ENCODE results near the gene GALNT16.
"Not testable (repeated sequence)": the region's sequence is repeated elsewhere in the genome, so short reads cannot be mapped to it uniquely, and the experiment has no call there.

The GALNT16 gene

GRCh38 chr14:69259527-69260189 is at the start of gene GALNT16:
Gene GALNT16 (plus strand): TSS chr14:69260158. CDS start chr14:69260291, 133 bp downstream.
- DNase-seq = no peak

- no peak for DNase-seq
Observed at GRCh38 chr14:69214393-69214792, 45.6 kb upstream of the GALNT16 start.

GRCh38 chr14:69217663-69218062 is 42.3 kb upstream of the GALNT16 start:
- not testable (repeated sequence) for DNase-seq

GRCh38 chr14:69224946-69225345 is 35.0 kb upstream of the GALNT16 start:
- no peak for DNase-seq

GRCh38 chr14:69226178-69226577 is 33.8 kb upstream of the GALNT16 start:
- no peak for DNase-seq

- DNase-seq = no peak
Observed at GRCh38 chr14:69226736-69227135, 33.2 kb upstream of the GALNT16 start.

- DNase-seq = no peak
Observed at GRCh38 chr14:69231486-69231885, 28.5 kb upstream of the GALNT16 start.

GRCh38 chr14:69232388-69232787 is 27.6 kb upstream of the GALNT16 start:
- DNase-seq = no peak

GRCh38 chr14:69234106-69234505 is 25.9 kb upstream of the GALNT16 start:
- DNase-seq = no peak

GRCh38 chr14:69235708-69236107 is 24.2 kb upstream of the GALNT16 start:
- DNase-seq = no peak

GRCh38 chr14:69237142-69237541 is 22.8 kb upstream of the GALNT16 start:
- DNase-seq = no peak

- no peak for DNase-seq
Observed at GRCh38 chr14:69237584-69237983, 22.4 kb upstream of the GALNT16 start.

- no peak for DNase-seq
Observed at GRCh38 chr14:69238883-69239282, 21.1 kb upstream of the GALNT16 start.

GRCh38 chr14:69240527-69241173 is 19.3 kb upstream of the GALNT16 start:
- no peak for DNase-seq

GRCh38 chr14:69241577-69241976 is 18.4 kb upstream of the GALNT16 start:
- DNase-seq = no peak

- peak; percentile 7 for DNase-seq
Observed at GRCh38 chr14:69242311-69243224, 17.4 kb upstream of the GALNT16 start.

GRCh38 chr14:69244946-69245345 is 15.0 kb upstream of the GALNT16 start:
- DNase-seq = no peak

- no peak for DNase-seq
Observed at GRCh38 chr14:69246331-69246730, 13.6 kb upstream of the GALNT16 start.

GRCh38 chr14:69247676-69248440 is 12.1 kb upstream of the GALNT16 start:
- DNase-seq = no peak

GRCh38 chr14:69249603-69250002 is 10.4 kb upstream of the GALNT16 start:
- no peak for DNase-seq

GRCh38 chr14:69252851-69253250 is 7.1 kb upstream of the GALNT16 start:
- DNase-seq = no peak

GRCh38 chr14:69259168-69259526 is 811 bp upstream of the GALNT16 start:
- DNase-seq = no peak
